Fibroblast of lung (primary cell): ENCODE measurements around the gene RIPK3. TPM values are rescaled to one million over a fixed set of nuclear protein-coding genes. Genes with fewer than 3 reads are reported as not detected.

ENCODE experiments used
- DNase-seq, 2 donors: peaks; one replicate each; pipeline versions ENCODE4 v3.0.0 to v3.0.0-alpha.2; 2010; ENCODE audit warnings: low read depth in 2 of 2
- H2AFZ ChIP-seq: 2 replicates; pipeline ENCODE4 v1.5.1; 2012; ENCODE audit warnings: low read length, control low read depth, inconsistent platforms
- H3K27ac ChIP-seq: 2 replicates; pipeline ENCODE4 v1.5.1; 2011; ENCODE audit warnings: low read length, control low read depth; ENCODE audit not compliant: insufficient read depth
- H3K27me3 ChIP-seq: 2 replicates; pipeline ENCODE4 v1.5.1; 2011; ENCODE audit warnings: mild to moderate bottlenecking, low read length; ENCODE audit not compliant: control insufficient read depth, insufficient read depth
- H3K36me3 ChIP-seq: 2 replicates; pipeline ENCODE4 v1.5.1; 2011; ENCODE audit warnings: low read length; ENCODE audit not compliant: control insufficient read depth, insufficient read depth
- H3K4me1 ChIP-seq: 2 replicates; pipeline ENCODE4 v1.5.1; 2011; ENCODE audit warnings: low read length; ENCODE audit not compliant: control insufficient read depth, insufficient read depth; ENCODE audit errors: extremely low read depth
- H3K4me2 ChIP-seq: 2 replicates; pipeline ENCODE4 v1.5.1; 2011; ENCODE audit warnings: low read length, control low read depth; ENCODE audit not compliant: insufficient read depth; ENCODE audit errors: extremely low read depth
- H3K4me3 ChIP-seq, 4 experiments: fragments of 200-600 bp in 1 of 4; sonication (generic) in 1 of 4; replicated peaks in 1 of 4; 2 replicates each; pipeline ENCODE4 v1.5.1; 2011 to 2016; ENCODE audit warnings: low read length in 4 of 4, low read depth in 3 of 4, mild to moderate bottlenecking in 3 of 4, control low read depth in 2 of 4, inconsistent platforms in 1 of 4, mixed read lengths in 1 of 4; ENCODE audit not compliant: insufficient read depth in 1 of 4; ENCODE audit errors: control extremely low read depth in 1 of 4
- H3K79me2 ChIP-seq: 2 replicates; pipeline ENCODE4 v1.5.1; 2012; ENCODE audit warnings: mild to moderate bottlenecking, low read length, inconsistent platforms; ENCODE audit not compliant: control insufficient read depth, insufficient read depth
- H3K9ac ChIP-seq: 2 replicates; pipeline ENCODE4 v1.5.1; 2011; ENCODE audit warnings: mild to moderate bottlenecking, low read length, control low read depth; ENCODE audit not compliant: insufficient read depth
- H3K9me3 ChIP-seq: 2 replicates; pipeline ENCODE4 v1.5.1; 2012; ENCODE audit warnings: low read depth, low read length; ENCODE audit not compliant: control insufficient read depth, insufficient read depth
- H4K20me1 ChIP-seq: 2 replicates; pipeline ENCODE4 v1.5.1; 2011; ENCODE audit warnings: low read length; ENCODE audit not compliant: control insufficient read depth, insufficient read depth; ENCODE audit errors: extremely low read depth
- EZH2 ChIP-seq: IDR thresholded peaks from 2 replicates; pipeline ENCODE4 v1.5.1; 2012; ENCODE audit warnings: low read length, control low read depth, mild to moderate bottlenecking; ENCODE audit errors: missing control alignments
- polyA plus RNA-seq, 2 donors: library from polyadenylated mRNA; depleted of rRNA in 1 of 2; stranded (reverse) in 1 of 2; unstranded in 1 of 2; fragments of >200 nt; gene quantifications; 2 replicates each; pipeline ENCODE4 v1.2.1, GENCODE V29; 2011 to 2012; ENCODE audit warnings: missing spikeins in 1 of 2
- total RNA-seq: library from RNA; depleted of rRNA; stranded (reverse); fragments of >200 nt; gene quantifications from 2 replicates; pipeline ENCODE4 v1.2.1, GENCODE V29; 2014
- TF ChIP-seq, protein P1 (sequence below), 2 donors: IDR thresholded peaks in 1 of 2; conservative IDR thresholded peaks in 1 of 2; 1 replicate in 1 of 2; 2 replicates in 1 of 2; pipeline ENCODE4 v1.5.1; 2011 to 2012; ENCODE audit warnings: low read length in 2 of 2, control low read depth in 1 of 2, inconsistent platforms in 1 of 2, low read depth in 1 of 2, mild to moderate bottlenecking in 1 of 2

Gene RIPK3
- total and polyA plus RNA-seq, 2 donors (not counting 1 experiment from before 2014, with no cell fraction given): 0.20 to 0.33 TPM

DNA sequence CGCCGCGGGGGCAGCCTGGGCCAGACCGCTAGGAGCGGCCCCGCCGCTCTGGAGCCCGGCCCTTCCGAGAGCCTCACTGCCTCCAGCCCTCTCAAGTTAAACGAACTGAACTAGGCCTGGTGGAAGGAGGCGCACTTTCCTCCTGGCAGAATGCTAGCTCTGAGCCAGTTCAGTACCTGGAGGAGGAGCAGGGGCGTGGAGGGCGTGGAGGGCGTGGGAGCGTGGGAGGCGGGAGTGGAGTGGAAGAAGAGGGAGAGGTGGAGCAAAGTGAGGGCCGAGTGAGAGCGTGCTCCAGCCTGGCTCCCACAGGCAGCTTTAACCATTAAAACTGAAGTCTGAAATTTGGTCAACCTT, 23.2 kb downstream of the RIPK3 start:
- DNase-seq: no peak
- Histone ChIP-seq H3K27ac (no peak overlapping the region), H3K4me2 (no peak overlapping the region), H3K9ac (no peak overlapping the region), H3K27me3 (peaks cover 14% of the 10 kb centered on the region), H3K36me3 (no peaks in the 10 kb centered on the region), H2AFZ (no peak overlapping the region), H3K9me3 (no peaks in the 10 kb centered on the region), H3K4me1 (peaks cover 7% of the 10 kb centered on the region), H4K20me1 (no peaks in the 10 kb centered on the region), H3K79me2 (no peaks in the 10 kb centered on the region), H3K4me3 (no peak overlapping the region)
- no peak for TF ChIP-seq EZH2
- TF ChIP-seq, protein P1, sequence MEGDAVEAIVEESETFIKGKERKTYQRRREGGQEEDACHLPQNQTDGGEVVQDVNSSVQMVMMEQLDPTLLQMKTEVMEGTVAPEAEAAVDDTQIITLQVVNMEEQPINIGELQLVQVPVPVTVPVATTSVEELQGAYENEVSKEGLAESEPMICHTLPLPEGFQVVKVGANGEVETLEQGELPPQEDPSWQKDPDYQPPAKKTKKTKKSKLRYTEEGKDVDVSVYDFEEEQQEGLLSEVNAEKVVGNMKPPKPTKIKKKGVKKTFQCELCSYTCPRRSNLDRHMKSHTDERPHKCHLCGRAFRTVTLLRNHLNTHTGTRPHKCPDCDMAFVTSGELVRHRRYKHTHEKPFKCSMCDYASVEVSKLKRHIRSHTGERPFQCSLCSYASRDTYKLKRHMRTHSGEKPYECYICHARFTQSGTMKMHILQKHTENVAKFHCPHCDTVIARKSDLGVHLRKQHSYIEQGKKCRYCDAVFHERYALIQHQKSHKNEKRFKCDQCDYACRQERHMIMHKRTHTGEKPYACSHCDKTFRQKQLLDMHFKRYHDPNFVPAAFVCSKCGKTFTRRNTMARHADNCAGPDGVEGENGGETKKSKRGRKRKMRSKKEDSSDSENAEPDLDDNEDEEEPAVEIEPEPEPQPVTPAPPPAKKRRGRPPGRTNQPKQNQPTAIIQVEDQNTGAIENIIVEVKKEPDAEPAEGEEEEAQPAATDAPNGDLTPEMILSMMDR (conservative IDR thresholded peaks at IDR 0.05 in 1 of 2, IDR thresholded peaks at IDR 0.05 in 1 of 2; ENCODE audit: low read depth in 1 of 2, low read length in 2 of 2): no peak

DNA sequence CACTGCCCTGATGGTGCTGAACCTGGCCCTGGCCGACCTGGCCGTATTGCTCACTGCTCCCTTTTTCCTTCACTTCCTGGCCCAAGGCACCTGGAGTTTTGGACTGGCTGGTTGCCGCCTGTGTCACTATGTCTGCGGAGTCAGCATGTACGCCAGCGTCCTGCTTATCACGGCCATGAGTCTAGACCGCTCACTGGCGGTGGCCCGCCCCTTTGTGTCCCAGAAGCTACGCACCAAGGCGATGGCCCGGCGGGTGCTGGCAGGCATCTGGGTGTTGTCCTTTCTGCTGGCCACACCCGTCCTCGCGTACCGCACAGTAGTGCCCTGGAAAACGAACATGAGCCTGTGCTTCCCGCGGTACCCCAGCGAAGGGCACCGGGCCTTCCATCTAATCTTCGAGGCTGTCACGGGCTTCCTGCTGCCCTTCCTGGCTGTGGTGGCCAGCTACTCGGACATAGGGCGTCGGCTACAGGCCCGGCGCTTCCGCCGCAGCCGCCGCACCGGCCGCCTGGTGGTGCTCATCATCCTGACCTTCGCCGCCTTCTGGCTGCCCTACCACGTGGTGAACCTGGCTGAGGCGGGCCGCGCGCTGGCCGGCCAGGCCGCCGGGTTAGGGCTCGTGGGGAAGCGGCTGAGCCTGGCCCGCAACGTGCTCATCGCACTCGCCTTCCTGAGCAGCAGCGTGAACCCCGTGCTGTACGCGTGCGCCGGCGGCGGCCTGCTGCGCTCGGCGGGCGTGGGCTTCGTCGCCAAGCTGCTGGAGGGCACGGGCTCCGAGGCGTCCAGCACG, 23.8 kb downstream of the RIPK3 start:
- Histone ChIP-seq H3K4me1 (peaks cover 10% of the 10 kb centered on the region), H3K9ac (no peak overlapping the region), H3K4me2 (no peak overlapping the region), H3K79me2 (no peaks in the 10 kb centered on the region), H3K27ac (no peak overlapping the region), H2AFZ (no peak overlapping the region), H3K9me3 (no peaks in the 10 kb centered on the region), H3K4me3 (no peak overlapping the region), H4K20me1 (no peaks in the 10 kb centered on the region), H3K27me3 (peaks cover 14% of the 10 kb centered on the region), H3K36me3 (no peaks in the 10 kb centered on the region)
- TF ChIP-seq, protein P1 (conservative IDR thresholded peaks at IDR 0.05 in 1 of 2, IDR thresholded peaks at IDR 0.05 in 1 of 2; ENCODE audit: low read depth in 1 of 2, low read length in 2 of 2): no peak
- DNase-seq: no peak

DNA sequence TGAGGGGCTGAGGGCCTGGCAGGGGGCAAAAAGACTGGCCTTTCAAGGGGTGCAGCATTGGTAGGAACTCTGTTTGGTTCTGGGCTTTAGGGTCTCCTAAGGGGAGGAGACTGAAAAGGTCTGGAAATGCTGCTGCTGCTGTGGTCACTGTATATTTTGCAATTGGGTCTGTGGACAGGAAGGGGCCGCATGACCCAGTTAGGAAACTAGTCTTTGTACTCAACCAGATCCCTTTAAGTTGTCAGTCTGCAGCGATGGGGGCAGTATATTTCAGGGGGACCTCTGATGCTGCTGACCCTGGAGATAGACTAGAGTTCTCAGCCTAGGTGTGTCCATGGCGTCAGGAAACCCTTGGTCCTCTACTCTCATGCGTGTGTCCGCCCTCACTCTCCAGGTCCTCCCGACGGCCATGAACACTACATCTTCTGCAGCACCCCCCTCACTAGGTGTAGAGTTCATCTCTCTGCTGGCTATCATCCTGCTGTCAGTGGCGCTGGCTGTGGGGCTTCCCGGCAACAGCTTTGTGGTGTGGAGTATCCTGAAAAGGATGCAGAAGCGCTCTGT, 24.5 kb downstream of the RIPK3 start:
- no peaks in the 10 kb centered on the region for H3K79me2 ChIP-seq
- no peak overlapping the region for H2AFZ ChIP-seq
- no peak overlapping the region for H3K4me2 ChIP-seq
- no peaks in the 10 kb centered on the region for H3K36me3 ChIP-seq
- H3K9ac ChIP-seq: no peak overlapping the region
- no peaks in the 10 kb centered on the region for H3K9me3 ChIP-seq
- H3K4me3 ChIP-seq: no peak overlapping the region
- H3K27me3 ChIP-seq: peaks cover 14% of the 10 kb centered on the region
- no peak for DNase-seq
- no peak overlapping the region for H3K27ac ChIP-seq
- H4K20me1 ChIP-seq: no peaks in the 10 kb centered on the region
- TF ChIP-seq EZH2: no peak
- TF ChIP-seq, protein P1 (conservative IDR thresholded peaks at IDR 0.05 in 1 of 2, IDR thresholded peaks at IDR 0.05 in 1 of 2; ENCODE audit: low read depth in 1 of 2, low read length in 2 of 2): no peak
- peaks cover 12% of the 10 kb centered on the region for H3K4me1 ChIP-seq
